Right lobe of liver (tissue), 6 donors: ENCODE data around the gene RPSA. TPM values are rescaled to one million over a fixed set of nuclear protein-coding genes. Genes with fewer than 3 reads are reported as not detected.

Source experiments
- ATAC-seq, 4 donors: fragments of 200-7000 bp; cut with Tn5 transposase; one replicate each; pipeline ENCODE4 v1.9.1; 2020; ENCODE audit warnings: mild to moderate bottlenecking in 4 of 4, moderate library complexity in 4 of 4
- DNase-seq, 3 donors: peaks; one replicate each; pipeline ENCODE4 v3.0.0-alpha.2; 2020
- H3K27ac ChIP-seq, 3 donors: fragments of 200-600 bp; one replicate each; pipeline ENCODE4 v1.8.0; 2022
- H3K27me3 ChIP-seq, 2 donors: fragments of 200-600 bp; one replicate each; pipeline ENCODE4 v1.8.0; 2022
- H3K36me3 ChIP-seq, 4 donors: fragments of 200-600 bp; sonication (generic) in 1 of 4; one replicate each; pipeline versions ENCODE4 v1.5.1 to v1.8.0; 2017 to 2022; ENCODE audit warnings: control low read depth in 1 of 4
- H3K4me1 ChIP-seq, 4 donors: fragments of 200-600 bp; sonication (generic) in 1 of 4; one replicate each; pipeline versions ENCODE4 v1.5.1 to v1.8.0; 2017 to 2022; ENCODE audit warnings: control low read depth in 1 of 4
- H3K4me3 ChIP-seq, 3 donors: fragments of 200-600 bp; one replicate each; pipeline ENCODE4 v1.8.0; 2022
- H3K9me3 ChIP-seq, 4 donors: fragments of 200-600 bp; sonication (generic) in 1 of 4; one replicate each; pipeline versions ENCODE4 v1.5.1 to v1.8.0; 2017 to 2022; ENCODE audit warnings: control low read depth in 1 of 4
- POLR2A ChIP-seq: fragments of 450-650 bp; IDR thresholded peaks from one replicate; pipeline ENCODE4 v1.6.1; 2017; ENCODE audit warnings: antibody characterized with exemption, mild to moderate bottlenecking
- WGBS: methylation state at CpG from one replicate; pipeline ENCODE4 v1.1.6; 2018; ENCODE audit warnings: low coverage, low lambda C conversion rate; ENCODE audit not compliant: insufficient coverage; ENCODE audit errors: missing lambda C conversion rate; 5-methylcytosine and 5-hydroxymethylcytosine counted together
- intact Hi-C, 2 donors: fragments of 100-400 bp; cut with DNase I; formaldehyde crosslinking; loops; one replicate each; pipeline versions ENCODE4 v1.11.2 to v1.14.1; 2022
- total RNA-seq, 6 experiments: library from RNA; depleted of rRNA in 2 of 6; stranded (reverse); fragments of >200 nt in 2 of 6; fragmentation: NEBNext Ultra II Directional in 3 of 6; extraction: Animal tissue kit (Norgen Biotek cat#: 25700) in 3 of 6; gene quantifications; one replicate each; pipeline versions ENCODE4 v1.1.0 to v1.2.4, GENCODE V29; 2016 to 2023
- TF ChIP-seq, protein P1 (sequence below), 4 donors: fragments of 200-600 bp in 3 of 4; fragments of 450-650 bp in 1 of 4; IDR thresholded peaks; one replicate each; pipeline versions ENCODE4 v1.5.1 to v1.8.0; 2016 to 2022; ENCODE audit warnings: antibody characterized with exemption in 4 of 4, mild to moderate bottlenecking in 2 of 4
- donor health status: DM: no; HTN: yes; CAD: no.
- donor health status: DM: no; HTN: no; CAD: no.
- donor health status: DM: no; HTN: no; CAD: no.
- donor health status: DM: no; HTN: yes; CAD: no.
- donor health status: DM: no; HTN: yes; CAD: no.

Gene RPSA
- total RNA-seq, 6 experiments from 2014 or later, result 209 to 448 (median 268) TPM

DNA sequence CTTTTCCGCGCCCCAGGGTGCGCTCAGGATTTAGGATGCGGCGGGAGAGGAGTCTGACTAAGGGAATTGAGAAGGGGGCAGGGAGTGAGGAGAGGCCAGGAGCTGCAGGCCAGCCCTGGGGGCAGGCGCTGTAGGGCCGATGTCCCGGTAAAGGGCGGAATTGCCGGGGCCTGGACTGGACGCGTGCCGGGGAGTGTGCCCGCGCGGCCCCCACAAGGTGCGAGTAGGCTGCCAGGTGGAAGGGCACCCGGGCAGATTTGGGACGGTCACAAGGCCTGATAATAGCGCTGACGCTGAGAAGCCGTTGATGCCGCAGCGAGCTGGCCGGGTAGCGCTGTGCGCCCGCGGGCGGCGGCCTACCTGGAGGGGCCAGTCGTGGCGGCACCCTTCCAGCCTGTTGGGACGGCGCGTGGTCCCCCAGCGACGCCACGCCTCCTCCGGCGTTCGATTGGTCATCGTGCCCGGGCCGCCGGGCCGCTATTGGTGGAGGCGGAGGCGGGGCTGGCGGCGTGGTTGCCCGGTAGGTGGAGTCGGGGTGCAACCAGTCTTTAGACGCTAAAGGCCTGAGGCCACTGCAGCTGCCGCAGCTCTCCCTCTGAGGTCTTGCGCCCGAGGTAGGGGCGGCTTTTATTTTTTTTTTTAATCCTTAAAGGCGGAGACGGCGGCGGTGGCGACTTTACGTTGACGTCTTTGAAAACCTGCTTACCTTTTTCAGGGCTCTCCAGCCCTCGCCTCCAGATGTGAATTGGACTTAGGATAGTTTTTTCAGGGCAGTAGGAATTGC, 22.4 kb upstream of the RPSA start:
- DNase-seq (peak; percentile 98 to 99 (median 98)), ATAC-seq (peak; percentile 88 to 95 (median 91))
- peak; percentile 90 for TF ChIP-seq POLR2A
- TF ChIP-seq, protein P1, sequence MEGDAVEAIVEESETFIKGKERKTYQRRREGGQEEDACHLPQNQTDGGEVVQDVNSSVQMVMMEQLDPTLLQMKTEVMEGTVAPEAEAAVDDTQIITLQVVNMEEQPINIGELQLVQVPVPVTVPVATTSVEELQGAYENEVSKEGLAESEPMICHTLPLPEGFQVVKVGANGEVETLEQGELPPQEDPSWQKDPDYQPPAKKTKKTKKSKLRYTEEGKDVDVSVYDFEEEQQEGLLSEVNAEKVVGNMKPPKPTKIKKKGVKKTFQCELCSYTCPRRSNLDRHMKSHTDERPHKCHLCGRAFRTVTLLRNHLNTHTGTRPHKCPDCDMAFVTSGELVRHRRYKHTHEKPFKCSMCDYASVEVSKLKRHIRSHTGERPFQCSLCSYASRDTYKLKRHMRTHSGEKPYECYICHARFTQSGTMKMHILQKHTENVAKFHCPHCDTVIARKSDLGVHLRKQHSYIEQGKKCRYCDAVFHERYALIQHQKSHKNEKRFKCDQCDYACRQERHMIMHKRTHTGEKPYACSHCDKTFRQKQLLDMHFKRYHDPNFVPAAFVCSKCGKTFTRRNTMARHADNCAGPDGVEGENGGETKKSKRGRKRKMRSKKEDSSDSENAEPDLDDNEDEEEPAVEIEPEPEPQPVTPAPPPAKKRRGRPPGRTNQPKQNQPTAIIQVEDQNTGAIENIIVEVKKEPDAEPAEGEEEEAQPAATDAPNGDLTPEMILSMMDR (IDR thresholded peaks at IDR 0.05), result peak in 2 of 4 donors; percentile 26 to 35
- WGBS, result under 1% methylated on average over 39 of the region's 66 CpGs
- no peaks in the 10 kb centered on the region for H3K27me3 ChIP-seq
- H3K9me3 ChIP-seq, result no peaks in the 10 kb centered on the region
- H3K4me1 ChIP-seq, result peaks cover 0 to 47% (median 6%) of the 10 kb centered on the region in 4 donors
- H3K27ac ChIP-seq, result peak overlapping the region; percentile 80 to 93 (median 87)
- H3K4me3 ChIP-seq, result peak overlapping the region; percentile 67 to 85 (median 85)
- H3K36me3 ChIP-seq, result no peaks in the 10 kb centered on the region
- intact Hi-C loops, result no loop called here

DNA sequence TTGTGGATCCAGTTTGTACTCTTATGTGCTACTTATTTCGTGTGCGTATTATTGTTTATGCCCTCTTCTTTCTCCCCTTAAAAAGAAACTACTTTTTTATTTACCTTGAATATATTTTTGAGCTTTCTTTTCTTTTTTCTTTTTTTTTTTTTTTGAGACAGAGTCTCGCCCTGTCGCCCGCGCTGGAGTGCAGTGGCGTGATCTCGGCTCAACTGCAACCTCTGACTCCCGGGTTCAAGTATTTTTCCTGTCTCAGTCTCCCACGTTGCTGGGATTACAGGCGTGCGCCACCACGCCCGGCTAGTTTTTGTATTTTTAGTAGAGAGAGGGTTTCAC, 21.9 kb upstream of the RPSA start:
- no peak for DNase-seq
- Histone ChIP-seq H3K27ac (peak overlapping the region in 1 of 3 donors; percentile 93), H3K36me3 (peaks cover 0 to 4% (median 0%) of the 10 kb centered on the region in 4 donors), H3K27me3 (no peaks in the 10 kb centered on the region), H3K9me3 (no peaks in the 10 kb centered on the region), H3K4me3 (peak overlapping the region; percentile 67 to 85 (median 85)), H3K4me1 (peaks cover 0 to 41% (median 6%) of the 10 kb centered on the region in 4 donors)
- 26% methylated on average over 13 of the region's 14 CpGs for WGBS
- no peak for ATAC-seq
- TF ChIP-seq, protein P1 (IDR thresholded peaks at IDR 0.05), result no peak
- TF ChIP-seq POLR2A, result no peak
- intact Hi-C loops, result no loop called here

DNA sequence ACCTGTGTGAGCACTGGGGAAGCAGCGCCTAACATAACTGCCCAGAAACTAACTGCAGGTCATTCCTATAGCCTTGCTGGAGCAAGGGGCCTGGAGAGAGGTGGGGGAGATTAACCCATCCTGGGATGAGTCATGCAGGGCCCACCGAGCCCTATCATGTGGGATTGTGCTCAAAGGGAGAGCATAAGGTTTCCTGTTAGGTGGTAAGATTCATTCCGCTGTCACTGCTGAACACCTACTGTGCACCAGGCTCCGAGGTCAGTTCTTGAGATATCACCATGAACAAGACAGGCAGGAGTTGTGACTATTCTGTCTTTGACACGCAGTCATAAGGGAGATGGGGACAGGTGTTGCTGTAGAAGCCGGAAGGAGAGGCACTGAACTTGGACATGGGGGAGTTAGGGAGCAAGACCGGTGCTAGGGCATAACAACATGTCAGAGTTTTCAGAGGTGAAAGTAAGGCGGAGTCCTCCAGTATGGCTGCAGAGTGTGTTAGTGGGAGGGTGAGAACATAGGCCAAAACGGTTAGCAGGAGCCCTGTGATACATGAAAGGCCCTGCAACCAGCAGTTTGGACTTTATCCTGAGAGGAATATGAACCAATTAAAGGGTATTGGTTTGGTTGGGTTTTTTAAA, 20.9 kb upstream of the RPSA start:
- TF ChIP-seq, protein P1 (IDR thresholded peaks at IDR 0.05), result no peak
- TF ChIP-seq POLR2A, result no peak
- DNase-seq (no peak), ATAC-seq (no peak)
- Histone ChIP-seq H3K9me3 (no peaks in the 10 kb centered on the region), H3K4me3 (peak overlapping the region in 1 of 3 donors; percentile 85), H3K27me3 (no peaks in the 10 kb centered on the region), H3K27ac (peak overlapping the region in 1 of 3 donors; percentile 93), H3K36me3 (peaks cover 0 to 13% (median 0%) of the 10 kb centered on the region in 4 donors), H3K4me1 (peaks cover 0 to 32% (median 6%) of the 10 kb centered on the region in 4 donors)
- intact Hi-C loops, result no loop called here
- WGBS, result 56% methylated on average over 9 of the region's 9 CpGs

DNA sequence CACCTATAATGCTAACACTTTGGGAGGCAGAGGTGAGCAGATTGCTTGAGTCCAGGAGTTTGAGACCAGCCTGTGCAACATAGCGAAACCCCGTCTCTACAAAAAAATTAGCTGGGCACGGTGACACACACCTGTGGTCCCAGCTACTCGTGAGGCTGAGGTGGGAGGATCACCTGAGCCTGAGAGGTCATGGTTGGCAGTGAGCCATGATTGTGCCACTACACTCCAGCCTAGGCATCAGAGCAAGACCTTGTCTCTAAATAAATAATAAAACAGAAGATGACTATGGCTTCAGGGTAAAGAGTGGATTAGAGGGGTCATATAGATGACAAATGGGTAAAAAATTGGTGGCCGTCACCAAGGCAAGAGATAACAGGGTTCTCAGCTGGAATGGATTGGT, 20.2 kb upstream of the RPSA start:
- intact Hi-C loops, result no loop called here
- no peaks in the 10 kb centered on the region for H3K27me3 ChIP-seq
- H3K4me1 ChIP-seq, result peaks cover 0 to 32% (median 6%) of the 10 kb centered on the region in 4 donors
- DNase-seq, result no peak
- no peak for ATAC-seq
- TF ChIP-seq POLR2A, result no peak
- TF ChIP-seq, protein P1 (IDR thresholded peaks at IDR 0.05), result no peak
- H3K36me3 ChIP-seq, result peaks cover 0 to 21% (median 3%) of the 10 kb centered on the region in 4 donors
- H3K4me3 ChIP-seq, result no peak overlapping the region
- no peaks in the 10 kb centered on the region for H3K9me3 ChIP-seq
- no peak overlapping the region for H3K27ac ChIP-seq
- WGBS, result 64% methylated on average over 5 of the region's 5 CpGs
